Ramos (cell line): ENCODE measurements around the gene CRNKL1.

Experiments
- in situ Hi-C: fragments of 300-500 bp; cut with MboI; formaldehyde crosslinking; loops from one replicate; pipeline ENCODE4 v1.14.3; 2022; ENCODE audit warnings: low sequenced_read_pairs; ENCODE audit not compliant: unreplicated experiment

CRNKL1 gene

DNA sequence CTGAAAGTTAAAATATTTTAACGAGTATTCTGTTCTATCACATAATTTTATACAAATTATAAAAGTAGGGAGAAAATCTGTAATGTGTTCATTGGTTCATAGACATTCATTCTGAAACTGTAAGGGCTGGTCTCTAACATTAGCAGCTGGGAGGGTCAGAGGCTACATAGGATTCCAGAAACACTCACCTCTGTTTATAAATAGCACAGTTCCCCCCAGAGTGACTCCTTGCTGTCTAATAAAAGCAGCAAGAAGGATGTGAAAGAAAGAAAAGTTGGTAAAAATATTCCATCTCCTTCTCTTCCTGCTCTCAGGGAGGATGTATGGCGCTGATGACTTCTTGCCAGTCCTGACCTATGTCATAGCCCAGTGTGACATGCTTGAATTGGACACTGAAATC lies 60.4 kb downstream of the CRNKL1 start:
- in situ Hi-C loops = no loop called here

- in situ Hi-C loops = no loop called here
Observed at GRCh38 chr20:19991308-19991707, 61.0 kb downstream of the CRNKL1 start.

DNA sequence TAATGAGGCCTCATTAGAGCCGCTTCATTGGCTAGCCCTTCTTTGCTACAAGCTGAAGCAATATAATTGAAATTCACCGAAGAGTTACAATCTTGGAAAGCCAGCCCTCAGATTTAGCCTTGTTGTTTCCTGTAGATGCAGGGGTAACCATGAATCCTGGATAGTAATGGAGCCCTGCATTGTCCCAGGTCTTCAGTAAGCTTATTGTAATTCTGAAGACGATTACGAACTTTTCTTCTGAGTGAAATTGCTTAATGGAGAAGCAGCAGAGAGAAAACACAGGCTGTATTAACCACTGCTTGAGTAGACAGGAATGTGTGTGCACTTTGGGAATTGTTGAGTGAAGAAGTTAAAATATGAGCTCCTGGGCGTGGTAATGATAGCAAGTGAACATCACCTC lies 61.4 kb downstream of the CRNKL1 start:
- in situ Hi-C loops = no loop called here

GRCh38 chr20:19987046-19987445 lies 65.2 kb downstream of the CRNKL1 start:
- in situ Hi-C loops = loop anchor here (10.0 kb wide), 1 partner anchor 192 kb away; no protein-coding TSS in a partner anchor

GRCh38 chr20:19986419-19986818 lies 65.8 kb downstream of the CRNKL1 start:
- in situ Hi-C loops = loop anchor here (10.0 kb wide), 1 partner anchor 192 kb away; no protein-coding TSS in a partner anchor
